B cell (primary cell): ENCODE results near the gene ACOXL. TPM values are rescaled to one million over a fixed set of nuclear protein-coding genes. Genes with fewer than 3 reads are reported as not detected.

Source experiments
- ATAC-seq: fragments of 200-7000 bp; cut with Tn5 transposase; one replicate; pipeline ENCODE4 v1.10.0; 2021; ENCODE audit warnings: low read depth, mild to moderate bottlenecking, moderate number of reproducible peaks, moderate library complexity
- CTCF ChIA-PET: fragments of 350-600 bp; sonication (Branson Sonifier 250); formaldehyde crosslinking; loops from one replicate; lab custom pipeline; 2021; ENCODE audit warnings: antibody characterized with exemption, inconsistent platforms; lab: Charles Lee
- POLR2A ChIA-PET: fragments of 350-600 bp; sonication (Branson Sonifier 250); formaldehyde crosslinking; loops from one replicate; lab custom pipeline; 2021; ENCODE audit warnings: antibody characterized with exemption; lab: Charles Lee
- DNase-seq: peaks from one replicate; pipeline ENCODE4 v3.0.0; 2013
- H2AFZ ChIP-seq: 2 replicates; pipeline ENCODE4 v1.6.1; 2012; ENCODE audit warnings: mild to moderate bottlenecking, low read depth, low read length; ENCODE audit not compliant: insufficient read depth, poor library complexity, severe bottlenecking
- H3K27ac ChIP-seq, 2 donors: 1 replicate in 1 of 2; 2 replicates in 1 of 2; pipeline ENCODE4 v1.5.1; 2012 to 2013; ENCODE audit warnings: low read length in 2 of 2, mild to moderate bottlenecking in 2 of 2, moderate library complexity in 1 of 2
- H3K27me3 ChIP-seq, 4 experiments: fragments of 200-600 bp in 1 of 4; sonication (generic) in 1 of 4; replicated peaks in 1 of 4; 1 replicate in 2 of 4; 2 replicates in 2 of 4; pipeline versions ENCODE4 v1.6.1 to v1.7.0; 2013 to 2016; ENCODE audit warnings: low read length in 3 of 4, mild to moderate bottlenecking in 2 of 4, mixed read lengths in 1 of 4, moderate library complexity in 1 of 4; ENCODE audit not compliant: insufficient read depth in 4 of 4, control insufficient read depth in 3 of 4; ENCODE audit errors: control extremely low read depth in 1 of 4
- H3K36me3 ChIP-seq, 2 experiments: replicated peaks in 1 of 2; 1 replicate in 1 of 2; 2 replicates in 1 of 2; pipeline versions ENCODE4 v1.6.1 to v1.7.1; 2013; ENCODE audit warnings: low read length in 1 of 2; ENCODE audit not compliant: insufficient read depth in 2 of 2, control insufficient read depth in 1 of 2; ENCODE audit errors: control extremely low read depth in 1 of 2, extremely low read depth in 1 of 2
- H3K4me1 ChIP-seq, 2 donors: fragments of 200-600 bp in 1 of 2; sonication (generic) in 1 of 2; 1 replicate in 1 of 2; 2 replicates in 1 of 2; pipeline versions ENCODE4 v1.5.1 to v1.6.1; 2013 to 2017; ENCODE audit warnings: low read length in 2 of 2; ENCODE audit not compliant: control insufficient read depth in 2 of 2, insufficient read depth in 2 of 2
- H3K4me2 ChIP-seq: replicated peaks from 2 replicates; pipeline ENCODE3; 2012; ENCODE audit warnings: mild to moderate bottlenecking, low read depth, low read length; ENCODE audit not compliant: poor library complexity, severe bottlenecking
- H3K4me3 ChIP-seq, 5 experiments: fragments of 200-600 bp in 1 of 5; sonication (generic) in 1 of 5; 1 replicate in 3 of 5; 2 replicates in 2 of 5; pipeline versions ENCODE4 v1.5.1 to v1.7.0; 2011 to 2016; ENCODE audit warnings: low read length in 4 of 5, mild to moderate bottlenecking in 4 of 5, low read depth in 2 of 5, control low read depth in 1 of 5, moderate library complexity in 1 of 5; ENCODE audit not compliant: insufficient read depth in 1 of 5; ENCODE audit errors: control extremely low read depth in 1 of 5, extremely low read depth in 1 of 5
- H3K79me2 ChIP-seq: fragments of 200-600 bp; sonication (generic); one replicate; pipeline ENCODE4 v1.6.0; 2016; ENCODE audit warnings: low read length; ENCODE audit not compliant: control insufficient read depth, insufficient read depth
- H3K9ac ChIP-seq: fragments of 200-600 bp; sonication (generic); 2 replicates; pipeline ENCODE4 v1.6.1; 2017; ENCODE audit warnings: mild to moderate bottlenecking, low read length, moderate library complexity
- H3K9me3 ChIP-seq, 3 donors: one replicate each; pipeline versions ENCODE4 v1.6.1 to v1.7.1; 2013; ENCODE audit warnings: low read length in 2 of 3; ENCODE audit not compliant: control insufficient read depth in 2 of 3, insufficient read depth in 1 of 3; ENCODE audit errors: control extremely low read depth in 1 of 3
- H4K20me1 ChIP-seq: 2 replicates; pipeline ENCODE4 v1.6.0; 2012; ENCODE audit warnings: mild to moderate bottlenecking, low read length; ENCODE audit not compliant: insufficient read depth, control insufficient read depth, poor library complexity, severe bottlenecking
- H3K27ac Mint-ChIP-seq: one replicate; pipeline ENCODE4 v1.8.0; 2021; ENCODE audit warnings: mixed read lengths
- H3K27me3 Mint-ChIP-seq: one replicate; pipeline ENCODE4 v1.8.0; 2021; ENCODE audit warnings: mixed read lengths
- H3K4me1 Mint-ChIP-seq: one replicate; pipeline ENCODE4 v1.8.0; 2021; ENCODE audit warnings: mixed read lengths
- H3K4me3 Mint-ChIP-seq: one replicate; pipeline ENCODE4 v1.8.0; 2021; ENCODE audit warnings: mixed read lengths
- H3K9me3 Mint-ChIP-seq: one replicate; pipeline ENCODE4 v1.8.0; 2022; ENCODE audit warnings: mixed read lengths; ENCODE audit not compliant: insufficient read depth
- EZH2 ChIP-seq: IDR thresholded peaks from 2 replicates; pipeline ENCODE4 v1.6.1; 2012; ENCODE audit warnings: borderline replicate concordance, low read depth, mild to moderate bottlenecking, moderate library complexity, low read length; ENCODE audit not compliant: insufficient read depth, poor library complexity, severe bottlenecking
- WGBS: methylation state at CpG from one replicate; pipeline ENCODE4 v1.1.5; 2013; ENCODE audit warnings: missing lambda C conversion rate; ENCODE audit not compliant: insufficient coverage; 5-methylcytosine and 5-hydroxymethylcytosine counted together
- intact Hi-C: fragments of 100-400 bp; cut with micrococcal nuclease; formaldehyde crosslinking; loops from one replicate; pipeline ENCODE4 v1.10.0; 2022
- polyA plus RNA-seq: library from polyadenylated mRNA; depleted of rRNA; stranded (reverse); fragments of >200 nt; gene quantifications from 2 replicates; pipeline ENCODE4 v1.2.3, GENCODE V29; 2012
- total RNA-seq, 2 donors: library from RNA; stranded (reverse); fragments of 120-200 nt in 1 of 2; gene quantifications; 1 replicate in 1 of 2; 2 replicates in 1 of 2; pipeline versions ENCODE4 v1.2.3 to v1.2.4, GENCODE V29; 2013 to 2022
- TF ChIP-seq, protein P1 (sequence below): fragments of 200-600 bp; IDR thresholded peaks from one replicate; pipeline ENCODE4 v1.8.0; 2022; ENCODE audit warnings: antibody characterized with exemption, mild to moderate bottlenecking

Gene ACOXL
- total and polyA plus RNA-seq, 2 donors (not counting 1 experiment from before 2014, with no cell fraction given): 0.06 TPM; not detected in 1

DNA sequence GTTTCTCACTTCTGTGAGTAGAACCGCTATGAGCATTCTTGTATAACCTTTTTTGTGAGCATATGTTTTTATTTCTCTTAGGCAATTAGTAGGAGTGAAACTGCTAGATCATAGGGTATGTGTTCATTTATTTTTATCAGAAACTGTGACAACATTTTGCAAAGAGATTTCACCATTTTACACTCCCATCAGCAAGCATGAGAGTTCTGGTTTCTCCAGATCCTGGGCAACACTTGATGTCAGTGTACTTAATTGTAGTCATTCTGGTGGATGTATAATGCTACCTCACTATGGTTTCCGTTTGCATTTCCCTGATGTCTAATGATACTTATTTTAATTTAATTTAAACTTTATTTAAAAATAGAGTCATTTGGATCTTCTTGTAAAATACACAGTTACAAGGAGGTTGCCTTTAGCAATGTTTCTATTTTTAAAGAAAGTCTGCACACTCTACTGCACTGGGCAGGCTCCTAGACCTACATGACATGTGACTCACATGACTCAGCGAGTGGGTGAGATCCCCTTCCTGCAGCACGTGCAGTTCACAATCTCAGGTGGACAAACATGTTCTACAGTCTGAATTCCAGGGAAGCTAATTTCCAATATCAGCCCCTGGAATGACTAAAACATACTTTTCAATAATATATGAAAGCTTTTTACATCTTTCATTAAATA is 261.3 kb downstream of the ACOXL start:
- DNase-seq (peak; percentile 17), ATAC-seq (peak; percentile 43)
- ChIA-PET CTCF (no interaction called here), POLR2A (no interaction called here)
- WGBS: 0% methylated on average over 2 of the region's 4 CpGs
- Histone ChIP-seq H3K4me2 (peak overlapping the region; percentile 39), H3K4me3 (peak overlapping the region in 1 of 5 experiments; percentile 12), H3K36me3 (no peaks in the 10 kb centered on the region), H3K4me1 (peaks cover 13 to 15% of the 10 kb centered on the region in 2 donors), H3K9me3 (peaks cover 0 to 4% (median 3%) of the 10 kb centered on the region in 3 donors), H2AFZ (no peak overlapping the region), H4K20me1 (no peaks in the 10 kb centered on the region), H3K27ac (no peak overlapping the region), H3K27me3 (peaks cover 0 to 4% (median 0%) of the 10 kb centered on the region in 4 experiments), H3K79me2 (no peaks in the 10 kb centered on the region), H3K9ac (no peak overlapping the region)
- peaks cover 16% of the 10 kb centered on the region for H3K4me1 Mint-ChIP-seq
- no peak for TF ChIP-seq EZH2
- TF ChIP-seq, protein P1, sequence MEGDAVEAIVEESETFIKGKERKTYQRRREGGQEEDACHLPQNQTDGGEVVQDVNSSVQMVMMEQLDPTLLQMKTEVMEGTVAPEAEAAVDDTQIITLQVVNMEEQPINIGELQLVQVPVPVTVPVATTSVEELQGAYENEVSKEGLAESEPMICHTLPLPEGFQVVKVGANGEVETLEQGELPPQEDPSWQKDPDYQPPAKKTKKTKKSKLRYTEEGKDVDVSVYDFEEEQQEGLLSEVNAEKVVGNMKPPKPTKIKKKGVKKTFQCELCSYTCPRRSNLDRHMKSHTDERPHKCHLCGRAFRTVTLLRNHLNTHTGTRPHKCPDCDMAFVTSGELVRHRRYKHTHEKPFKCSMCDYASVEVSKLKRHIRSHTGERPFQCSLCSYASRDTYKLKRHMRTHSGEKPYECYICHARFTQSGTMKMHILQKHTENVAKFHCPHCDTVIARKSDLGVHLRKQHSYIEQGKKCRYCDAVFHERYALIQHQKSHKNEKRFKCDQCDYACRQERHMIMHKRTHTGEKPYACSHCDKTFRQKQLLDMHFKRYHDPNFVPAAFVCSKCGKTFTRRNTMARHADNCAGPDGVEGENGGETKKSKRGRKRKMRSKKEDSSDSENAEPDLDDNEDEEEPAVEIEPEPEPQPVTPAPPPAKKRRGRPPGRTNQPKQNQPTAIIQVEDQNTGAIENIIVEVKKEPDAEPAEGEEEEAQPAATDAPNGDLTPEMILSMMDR: no peak
- no peak overlapping the region for H3K27ac Mint-ChIP-seq
- peak overlapping the region; percentile 45 for H3K4me3 Mint-ChIP-seq
- intact Hi-C loops: no loop called here
- H3K9me3 Mint-ChIP-seq: peaks cover 2% of the 10 kb centered on the region
- peaks cover 10% of the 10 kb centered on the region for H3K27me3 Mint-ChIP-seq

DNA sequence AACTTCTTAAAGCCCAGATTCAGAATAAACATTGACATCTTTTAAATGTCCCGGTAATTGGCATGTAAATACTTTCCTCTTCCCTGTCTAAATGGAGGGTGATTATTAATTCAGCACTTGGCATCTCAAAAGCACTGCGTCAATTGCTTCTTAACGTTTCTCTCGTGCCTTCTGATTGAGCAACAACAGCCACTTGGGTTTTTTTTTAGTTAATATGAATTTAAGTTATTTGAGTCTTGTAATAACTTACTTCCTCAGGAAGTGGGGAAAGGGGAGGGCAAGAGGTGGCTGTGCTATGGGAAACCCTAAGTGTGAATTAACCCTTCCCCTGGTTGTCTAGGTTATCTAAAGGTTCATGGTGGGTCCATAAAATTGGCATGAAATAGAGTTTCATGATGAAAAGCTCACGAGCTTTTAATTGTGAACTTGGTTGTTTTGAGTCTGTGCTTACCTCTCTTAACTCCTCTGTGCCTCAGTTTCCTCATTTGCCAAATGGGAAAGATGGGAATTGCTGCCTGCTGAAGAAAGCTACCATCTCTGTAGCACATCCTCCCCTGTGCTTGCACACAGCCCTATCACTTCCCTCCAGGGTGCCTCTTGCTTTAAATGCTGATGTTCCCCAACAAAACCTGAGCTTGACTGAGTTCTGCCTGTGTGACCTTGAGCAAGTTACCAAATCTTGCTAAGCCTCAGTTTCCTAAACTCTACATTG is 262.0 kb downstream of the ACOXL start:
- H3K9ac ChIP-seq: no peak overlapping the region
- DNase-seq (peak; percentile 8), ATAC-seq (peak; percentile 21)
- Mint-ChIP-seq H3K4me1 (peaks cover 16% of the 10 kb centered on the region), H3K4me3 (peak overlapping the region; percentile 45), H3K27me3 (peaks cover 10% of the 10 kb centered on the region), H3K27ac (no peak overlapping the region), H3K9me3 (peaks cover 2% of the 10 kb centered on the region)
- H3K9me3 ChIP-seq: peaks cover 0 to 3% (median 2%) of the 10 kb centered on the region in 3 donors
- intact Hi-C loops: no loop called here
- H3K4me1 ChIP-seq: peaks cover 13 to 15% of the 10 kb centered on the region in 2 donors
- H3K4me3 ChIP-seq: peak overlapping the region in 1 of 5 experiments; percentile 12
- H4K20me1 ChIP-seq: no peaks in the 10 kb centered on the region
- 60% methylated on average over 1 of the region's 5 CpGs for WGBS
- H2AFZ ChIP-seq: no peak overlapping the region
- no peaks in the 10 kb centered on the region for H3K36me3 ChIP-seq
- CTCF ChIA-PET: no interaction called here
- peaks cover 0 to 4% (median 0%) of the 10 kb centered on the region in 4 experiments for H3K27me3 ChIP-seq
- no peaks in the 10 kb centered on the region for H3K79me2 ChIP-seq
- TF ChIP-seq EZH2: no peak
- TF ChIP-seq, protein P1: no peak
- H3K4me2 ChIP-seq: peak overlapping the region; percentile 39
- no peak overlapping the region for H3K27ac ChIP-seq
- POLR2A ChIA-PET: no interaction called here
